Kidney (tissue), 14 donors: ENCODE measurements around the gene ADGRF5. TPM values are rescaled to one million over a fixed set of nuclear protein-coding genes. Genes with fewer than 3 reads are reported as not detected.

Experiments used
- DNase-seq, 5 donors: peaks; one replicate each; pipeline ENCODE4 v3.0.0-alpha.2; 2013 to 2020
- FAIRE-seq: peaks from 2 replicates; lab custom pipeline; 2012; peaks lifted over from hg19 to GRCh38; lab: Jason Lieb, UNC
- H3K27ac ChIP-seq, 2 donors: one replicate each; pipeline ENCODE4 v1.7.0; 2013; ENCODE audit warnings: low read depth in 2 of 2, low read length in 2 of 2, inconsistent platforms in 1 of 2
- H3K27me3 ChIP-seq: one replicate; pipeline ENCODE4 v1.7.1; 2013; ENCODE audit warnings: low read length, inconsistent platforms; ENCODE audit not compliant: control insufficient read depth, insufficient read depth
- H3K36me3 ChIP-seq, 3 donors: one replicate each; pipeline versions ENCODE4 v1.7.0 to v1.7.1; 2013; ENCODE audit warnings: low read length in 3 of 3, control low read depth in 1 of 3, inconsistent platforms in 1 of 3; ENCODE audit not compliant: insufficient read depth in 3 of 3, control insufficient read depth in 2 of 3
- H3K4me1 ChIP-seq, 3 donors: one replicate each; pipeline versions ENCODE4 v1.7.0 to v1.7.1; 2013; ENCODE audit warnings: low read length in 3 of 3, inconsistent platforms in 1 of 3, low read depth in 1 of 3; ENCODE audit not compliant: control insufficient read depth in 2 of 3, insufficient read depth in 2 of 3
- H3K4me3 ChIP-seq, 3 donors: one replicate each; pipeline versions ENCODE4 v1.7.0 to v1.8.1; 2013; ENCODE audit warnings: low read length in 3 of 3, control low read depth in 1 of 3, inconsistent platforms in 1 of 3
- H3K9ac ChIP-seq, 3 donors: one replicate each; pipeline versions ENCODE4 v1.7.0 to v1.7.1; 2013; ENCODE audit warnings: low read length in 3 of 3, control low read depth in 1 of 3, inconsistent platforms in 1 of 3
- H3K9me3 ChIP-seq, 3 donors: one replicate each; pipeline versions ENCODE4 v1.7.0 to v1.7.1; 2013; ENCODE audit warnings: low read length in 3 of 3, control low read depth in 1 of 3, inconsistent platforms in 1 of 3; ENCODE audit not compliant: control insufficient read depth in 2 of 3, insufficient read depth in 1 of 3
- intact Hi-C: fragments of 100-400 bp; cut with DNase I; formaldehyde crosslinking; loops from one replicate; pipeline ENCODE4 v1.11.1; 2022
- polyA plus RNA-seq: library from polyadenylated mRNA; stranded (reverse); fragments of 350-450 nt; fragmentation: Illumina TruSeq; extraction: RNeasy Lipid Tissue Mini Kit (QIAGEN cat#74804); gene quantifications from one replicate; pipeline ENCODE4 v1.2.3, GENCODE V29; 2014; ENCODE audit warnings: low read depth, low replicate concordance; ENCODE audit not compliant: insufficient read depth
- total RNA-seq: library from RNA; stranded (reverse); fragmentation: NEBNext Ultra II Directional; extraction: Animal tissue kit (Norgen Biotek cat#: 25700); gene quantifications from one replicate; pipeline ENCODE4 v1.2.1, GENCODE V29; 2021
- TF ChIP-seq, protein P1 (sequence below): IDR thresholded peaks from 3 replicates; pipeline ENCODE4 v1.5.1; 2012; ENCODE audit warnings: mild to moderate bottlenecking, moderate library complexity, borderline replicate concordance; ENCODE audit not compliant: insufficient read depth; ENCODE audit errors: extremely low read depth
- donor health status: control.
- donor health status: control.
- donor health status: control.
- donor health status: control.
- donor health status: control.
- donor health status: DM: yes; HTN: yes; CAD: no.
- donor health status: Normal renal cell carcinoma (clear cell type).

Gene ADGRF5
- total and polyA plus RNA-seq, 2 donors from 2014 or later: 44.1 to 51.7 TPM

DNA sequence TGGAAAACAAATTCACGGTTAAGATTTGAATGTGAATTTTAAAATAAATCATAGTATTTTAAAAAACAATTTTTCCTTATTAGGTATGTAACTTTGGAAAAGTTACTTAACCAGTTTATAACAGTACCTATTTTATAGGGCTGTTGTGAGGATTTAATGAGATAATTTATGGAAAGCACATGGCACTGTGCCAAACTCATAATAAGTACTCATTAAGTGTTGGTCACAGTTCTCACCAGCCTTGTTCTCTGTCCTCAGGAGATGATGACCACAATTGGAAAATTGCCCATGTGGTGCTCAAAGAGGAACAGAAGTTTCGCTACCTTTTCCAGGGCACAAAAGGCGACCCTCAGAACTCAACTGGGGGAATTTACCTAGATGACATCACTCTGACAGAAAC is 88.9 kb downstream of the ADGRF5 start:
- Histone ChIP-seq H3K36me3 (no peaks in the 10 kb centered on the region), H3K27ac (no peak overlapping the region), H3K9ac (no peak overlapping the region), H3K27me3 (no peaks in the 10 kb centered on the region), H3K9me3 (no peaks in the 10 kb centered on the region), H3K4me3 (no peak overlapping the region), H3K4me1 (no peaks in the 10 kb centered on the region)
- TF ChIP-seq, protein P1, sequence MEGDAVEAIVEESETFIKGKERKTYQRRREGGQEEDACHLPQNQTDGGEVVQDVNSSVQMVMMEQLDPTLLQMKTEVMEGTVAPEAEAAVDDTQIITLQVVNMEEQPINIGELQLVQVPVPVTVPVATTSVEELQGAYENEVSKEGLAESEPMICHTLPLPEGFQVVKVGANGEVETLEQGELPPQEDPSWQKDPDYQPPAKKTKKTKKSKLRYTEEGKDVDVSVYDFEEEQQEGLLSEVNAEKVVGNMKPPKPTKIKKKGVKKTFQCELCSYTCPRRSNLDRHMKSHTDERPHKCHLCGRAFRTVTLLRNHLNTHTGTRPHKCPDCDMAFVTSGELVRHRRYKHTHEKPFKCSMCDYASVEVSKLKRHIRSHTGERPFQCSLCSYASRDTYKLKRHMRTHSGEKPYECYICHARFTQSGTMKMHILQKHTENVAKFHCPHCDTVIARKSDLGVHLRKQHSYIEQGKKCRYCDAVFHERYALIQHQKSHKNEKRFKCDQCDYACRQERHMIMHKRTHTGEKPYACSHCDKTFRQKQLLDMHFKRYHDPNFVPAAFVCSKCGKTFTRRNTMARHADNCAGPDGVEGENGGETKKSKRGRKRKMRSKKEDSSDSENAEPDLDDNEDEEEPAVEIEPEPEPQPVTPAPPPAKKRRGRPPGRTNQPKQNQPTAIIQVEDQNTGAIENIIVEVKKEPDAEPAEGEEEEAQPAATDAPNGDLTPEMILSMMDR: no peak
- intact Hi-C loops: no loop called here
- no peak for FAIRE-seq
- no peak for DNase-seq

DNA sequence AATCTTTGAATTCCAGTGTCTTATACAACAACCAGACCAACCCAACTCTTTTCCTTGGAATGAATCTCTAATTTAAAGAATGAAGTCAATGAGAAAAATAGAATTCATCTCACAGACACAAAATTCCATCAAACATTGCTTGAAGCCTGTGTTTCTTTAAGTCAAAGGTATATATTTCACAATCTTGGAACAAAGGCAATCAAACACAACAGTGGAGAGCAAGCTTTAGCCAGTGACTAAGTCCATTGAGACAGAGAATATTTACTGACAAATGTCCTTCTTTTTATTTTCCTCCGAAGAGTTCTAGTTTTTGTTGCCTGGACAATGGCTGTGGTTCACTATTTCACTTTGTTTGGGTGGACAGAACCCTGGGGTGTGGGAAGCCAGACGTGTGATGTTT is 92.8 kb downstream of the ADGRF5 start:
- no peak overlapping the region for H3K9ac ChIP-seq
- no peaks in the 10 kb centered on the region for H3K27me3 ChIP-seq
- H3K4me3 ChIP-seq: no peak overlapping the region
- no peaks in the 10 kb centered on the region for H3K36me3 ChIP-seq
- H3K4me1 ChIP-seq: no peaks in the 10 kb centered on the region
- no peak overlapping the region for H3K27ac ChIP-seq
- FAIRE-seq (no peak), DNase-seq (no peak)
- intact Hi-C loops: no loop called here
- no peaks in the 10 kb centered on the region for H3K9me3 ChIP-seq
- TF ChIP-seq, protein P1: no peak

DNA sequence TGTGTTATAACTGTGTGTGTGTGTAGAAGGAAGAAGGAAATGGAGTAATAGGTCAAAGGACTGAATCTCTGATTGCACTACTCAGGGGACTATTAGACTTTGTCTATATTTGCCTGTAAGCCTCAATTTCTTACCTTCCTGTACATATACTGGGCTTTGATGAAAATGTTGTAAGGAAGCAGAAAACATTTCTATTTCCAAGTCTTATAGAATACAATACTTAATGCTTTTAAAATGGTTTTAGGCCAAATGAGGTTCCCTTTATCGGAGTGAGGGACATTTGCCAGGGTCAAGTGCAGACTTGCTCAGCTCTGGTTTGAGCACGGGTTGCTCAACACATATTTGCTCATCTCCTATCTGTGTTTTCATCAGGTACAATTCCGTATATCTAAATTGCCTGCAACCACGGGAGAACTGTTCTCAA is 100.3 kb downstream of the ADGRF5 start:
- intact Hi-C loops: no loop called here
- FAIRE-seq: no peak

More for the DNA sequence above, 100.3 kb downstream of the ADGRF5 start:
- TF ChIP-seq, protein P1: no peak
- Histone ChIP-seq H3K27me3 (no peaks in the 10 kb centered on the region), H3K36me3 (no peaks in the 10 kb centered on the region), H3K9me3 (no peaks in the 10 kb centered on the region), H3K4me1 (no peaks in the 10 kb centered on the region), H3K27ac (no peak overlapping the region), H3K4me3 (no peak overlapping the region), H3K9ac (no peak overlapping the region)
- DNase-seq: no peak
